GM12878 (cell line): Measurements from ENCODE around the gene KRT81.

Experiments used
- ATF7 ChIP-seq: fragments of 450-650 bp; IDR thresholded peaks from 2 replicates; pipeline ENCODE4 v1.6.1; 2016; ENCODE audit warnings: low read depth, mild to moderate bottlenecking
- CTCF ChIP-seq, 3 experiments: IDR thresholded peaks in 2 of 3; conservative IDR thresholded peaks in 1 of 3; 2 replicates each; pipeline ENCODE4 v1.5.1; 2011; ENCODE audit warnings: low read depth in 3 of 3, low read length in 3 of 3, mild to moderate bottlenecking in 3 of 3, control low read depth in 2 of 3, moderate library complexity in 2 of 3, inconsistent platforms in 1 of 3, mixed read lengths in 1 of 3; ENCODE audit not compliant: control insufficient read depth in 2 of 3, insufficient read depth in 1 of 3; ENCODE audit errors: extremely low read depth in 1 of 3
- JUNB ChIP-seq: IDR thresholded peaks from 2 replicates; pipeline ENCODE4 v1.6.1; 2016; ENCODE audit warnings: antibody characterized with exemption, mild to moderate bottlenecking
- SP1 ChIP-seq: IDR thresholded peaks from one replicate; pipeline ENCODE4 v1.6.1; 2011; ENCODE audit warnings: low read depth, low read length

DNA sequence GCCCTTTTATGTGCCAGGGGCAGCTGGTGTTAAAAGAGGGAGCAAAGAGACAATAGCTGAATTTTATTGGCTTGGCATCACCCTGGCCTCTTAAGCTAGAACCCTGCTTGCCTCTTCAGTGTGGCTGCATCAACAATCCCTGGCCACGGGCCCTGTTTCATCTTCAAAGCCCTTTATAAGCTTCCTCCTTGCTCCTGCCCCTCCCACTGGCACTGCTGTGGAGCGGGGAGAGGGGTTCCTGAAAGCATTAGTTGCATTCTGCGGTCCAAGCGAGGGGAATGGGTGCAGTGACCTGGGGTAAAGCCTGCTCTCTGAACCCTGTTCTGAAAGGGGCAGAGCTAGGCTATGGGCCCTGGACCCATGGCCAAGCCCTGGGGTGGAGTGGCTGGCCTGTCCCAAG, 30.1 kb upstream of the KRT81 start:
- TF ChIP-seq SP1 = no peak
- no peak for TF ChIP-seq ATF7
- no peak for TF ChIP-seq JUNB
- no peak for TF ChIP-seq CTCF (IDR thresholded peaks at IDR 0.05 in 2 of 3, conservative IDR thresholded peaks at IDR 0.05 in 1 of 3; ENCODE audit: control insufficient read depth in 2 of 3, extremely low read depth in 1 of 3, insufficient read depth in 1 of 3, low read depth in 3 of 3, low read length in 3 of 3)
